Osteoblast (primary cell): Measurements from ENCODE around the gene ALAS1. TPM values are rescaled to one million over a fixed set of nuclear protein-coding genes. Genes with fewer than 3 reads are reported as not detected.
A peak's percentile ranks its signal among the peaks of the same experiment; 100 is the strongest.

ENCODE experiments used
- DNase-seq: peaks from one replicate; pipeline ENCODE4 v3.0.0; 2011; ENCODE audit warnings: low spot score, mixed read lengths; ENCODE audit not compliant: insufficient read length; ENCODE audit errors: missing footprints
- H2AFZ ChIP-seq: 2 replicates; pipeline ENCODE4 v1.6.0; 2011; ENCODE audit warnings: mild to moderate bottlenecking, low read length
- H3K27ac ChIP-seq: 2 replicates; pipeline ENCODE4 v1.5.1; 2011; ENCODE audit warnings: mild to moderate bottlenecking, low read depth, low read length, moderate library complexity
- H3K27me3 ChIP-seq: 2 replicates; pipeline ENCODE4 v1.6.0; 2012; ENCODE audit warnings: mild to moderate bottlenecking, control low read depth, inconsistent platforms, low read length, moderate library complexity; ENCODE audit not compliant: insufficient read depth
- H3K36me3 ChIP-seq: 2 replicates; pipeline ENCODE4 v1.5.1; 2011; ENCODE audit warnings: mild to moderate bottlenecking, low read length, control low read depth, moderate library complexity; ENCODE audit not compliant: insufficient read depth
- H3K4me1 ChIP-seq: 2 replicates; pipeline ENCODE4 v1.5.1; 2011; ENCODE audit warnings: mild to moderate bottlenecking, low read length, control low read depth, moderate library complexity; ENCODE audit not compliant: insufficient read depth
- H3K4me2 ChIP-seq: 2 replicates; pipeline ENCODE4 v1.6.0; 2011; ENCODE audit warnings: mild to moderate bottlenecking, low read length; ENCODE audit not compliant: insufficient read depth
- H3K4me3 ChIP-seq: fragments of 200-600 bp; sonication (generic); 3 replicates; pipeline ENCODE4 v1.5.1; 2012; ENCODE audit warnings: mild to moderate bottlenecking, low read length, inconsistent platforms; ENCODE audit not compliant: insufficient read depth
- H3K79me2 ChIP-seq: 2 replicates; pipeline ENCODE4 v1.6.0; 2012; ENCODE audit warnings: mild to moderate bottlenecking, low read length, control low read depth, inconsistent platforms; ENCODE audit not compliant: insufficient read depth
- H3K9me3 ChIP-seq: 2 replicates; pipeline ENCODE4 v1.5.1; 2011; ENCODE audit warnings: low read depth, low read length, control low read depth
- H4K20me1 ChIP-seq: 2 replicates; pipeline ENCODE4 v1.6.0; 2012; ENCODE audit warnings: mild to moderate bottlenecking, low read length, control low read depth; ENCODE audit not compliant: insufficient read depth
- total RNA-seq: library from RNA; depleted of rRNA; stranded (reverse); fragments of >200 nt; gene quantifications from 2 replicates; pipeline ENCODE4 v1.2.3, GENCODE V29; 2012
- TF ChIP-seq, protein P1 (sequence below): IDR thresholded peaks from 2 replicates; pipeline ENCODE4 v1.5.1; 2011; ENCODE audit warnings: mild to moderate bottlenecking, low read depth, low read length, moderate library complexity; ENCODE audit errors: extremely low read depth

The ALAS1 gene
- total RNA-seq, 1 donor: 39.1 TPM

DNA sequence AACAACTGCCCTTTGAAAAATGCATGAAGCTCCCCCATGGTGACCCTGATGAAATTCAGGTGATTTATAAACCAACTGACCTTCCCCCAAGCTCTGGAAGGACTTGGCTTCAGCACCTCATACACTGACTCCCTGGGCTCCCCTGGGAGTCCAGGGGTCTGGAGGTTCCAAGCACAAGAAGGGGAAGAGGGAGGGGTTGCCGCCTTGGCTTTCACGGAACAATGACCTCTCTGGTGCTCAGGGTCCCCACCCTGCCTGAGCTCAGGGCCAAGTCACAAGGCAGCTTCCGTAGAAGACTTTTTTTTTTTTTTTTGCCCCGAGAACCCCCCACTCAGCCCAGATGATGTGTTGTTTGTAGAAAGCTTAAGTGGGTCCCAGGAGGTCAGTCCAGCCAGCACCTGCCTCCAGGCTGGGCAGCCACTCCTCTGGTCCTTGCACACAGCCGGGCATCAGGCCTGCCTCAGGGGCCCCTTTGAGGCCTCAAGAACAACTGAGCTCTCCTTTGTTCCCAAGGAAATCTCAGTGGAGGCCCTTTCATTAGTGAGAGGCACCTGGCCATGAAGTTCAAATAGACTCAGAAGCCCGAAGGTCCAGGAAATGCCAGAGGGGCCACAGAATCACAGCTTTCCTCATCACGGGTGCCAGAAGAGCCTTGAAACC, 14.0 kb upstream of the ALAS1 start:
- no peaks in the 10 kb centered on the region for H3K27me3 ChIP-seq
- H3K4me3 ChIP-seq: no peak overlapping the region
- TF ChIP-seq, protein P1, sequence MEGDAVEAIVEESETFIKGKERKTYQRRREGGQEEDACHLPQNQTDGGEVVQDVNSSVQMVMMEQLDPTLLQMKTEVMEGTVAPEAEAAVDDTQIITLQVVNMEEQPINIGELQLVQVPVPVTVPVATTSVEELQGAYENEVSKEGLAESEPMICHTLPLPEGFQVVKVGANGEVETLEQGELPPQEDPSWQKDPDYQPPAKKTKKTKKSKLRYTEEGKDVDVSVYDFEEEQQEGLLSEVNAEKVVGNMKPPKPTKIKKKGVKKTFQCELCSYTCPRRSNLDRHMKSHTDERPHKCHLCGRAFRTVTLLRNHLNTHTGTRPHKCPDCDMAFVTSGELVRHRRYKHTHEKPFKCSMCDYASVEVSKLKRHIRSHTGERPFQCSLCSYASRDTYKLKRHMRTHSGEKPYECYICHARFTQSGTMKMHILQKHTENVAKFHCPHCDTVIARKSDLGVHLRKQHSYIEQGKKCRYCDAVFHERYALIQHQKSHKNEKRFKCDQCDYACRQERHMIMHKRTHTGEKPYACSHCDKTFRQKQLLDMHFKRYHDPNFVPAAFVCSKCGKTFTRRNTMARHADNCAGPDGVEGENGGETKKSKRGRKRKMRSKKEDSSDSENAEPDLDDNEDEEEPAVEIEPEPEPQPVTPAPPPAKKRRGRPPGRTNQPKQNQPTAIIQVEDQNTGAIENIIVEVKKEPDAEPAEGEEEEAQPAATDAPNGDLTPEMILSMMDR: no peak
- H3K79me2 ChIP-seq: no peaks in the 10 kb centered on the region
- H3K36me3 ChIP-seq: no peaks in the 10 kb centered on the region
- no peak overlapping the region for H2AFZ ChIP-seq
- H3K4me1 ChIP-seq: peaks cover 3% of the 10 kb centered on the region
- H3K9me3 ChIP-seq: no peaks in the 10 kb centered on the region
- no peak overlapping the region for H3K27ac ChIP-seq
- no peak for DNase-seq
- no peak overlapping the region for H3K4me2 ChIP-seq
- no peaks in the 10 kb centered on the region for H4K20me1 ChIP-seq

DNA sequence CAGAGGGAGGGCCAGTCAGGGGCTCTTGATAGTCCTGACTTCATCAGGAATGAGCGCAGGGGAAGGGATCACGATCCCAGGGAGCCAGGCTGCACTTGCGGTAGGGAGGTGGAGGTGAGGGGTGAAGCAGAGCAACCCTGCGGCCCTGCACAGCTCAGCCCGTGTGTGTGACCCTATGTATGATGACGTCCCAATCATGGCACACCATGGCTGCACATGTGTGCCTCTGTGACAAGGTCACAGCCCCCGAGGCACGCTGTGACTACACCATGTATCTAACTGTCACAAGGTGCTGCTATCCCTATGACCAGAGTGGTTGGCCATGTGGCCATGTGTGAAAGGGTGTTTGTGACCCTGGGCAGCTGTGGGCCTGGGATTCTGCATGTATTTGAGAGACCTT, 13.3 kb upstream of the ALAS1 start:
- no peaks in the 10 kb centered on the region for H4K20me1 ChIP-seq
- H3K4me1 ChIP-seq: peaks cover 4% of the 10 kb centered on the region
- H3K4me2 ChIP-seq: no peak overlapping the region
- TF ChIP-seq, protein P1: no peak
- no peak overlapping the region for H2AFZ ChIP-seq
- no peaks in the 10 kb centered on the region for H3K9me3 ChIP-seq
- peak; percentile 86 for DNase-seq
- no peak overlapping the region for H3K4me3 ChIP-seq
- H3K27ac ChIP-seq: no peak overlapping the region
- H3K27me3 ChIP-seq: no peaks in the 10 kb centered on the region
- H3K79me2 ChIP-seq: no peaks in the 10 kb centered on the region
- H3K36me3 ChIP-seq: no peaks in the 10 kb centered on the region

GRCh38 chr3:52185311-52185710, 12.6 kb upstream of the ALAS1 start:
- H3K4me3 ChIP-seq: no peak overlapping the region
- no peaks in the 10 kb centered on the region for H3K79me2 ChIP-seq
- TF ChIP-seq, protein P1: no peak
- H3K4me1 ChIP-seq: peaks cover 10% of the 10 kb centered on the region
- no peaks in the 10 kb centered on the region for H3K36me3 ChIP-seq
- H2AFZ ChIP-seq: no peak overlapping the region
- H3K9me3 ChIP-seq: no peaks in the 10 kb centered on the region
- H3K27me3 ChIP-seq: no peaks in the 10 kb centered on the region
- DNase-seq: no peak
- H3K4me2 ChIP-seq: no peak overlapping the region
- no peaks in the 10 kb centered on the region for H4K20me1 ChIP-seq
- H3K27ac ChIP-seq: no peak overlapping the region

GRCh38 chr3:52185837-52186236, 12.1 kb upstream of the ALAS1 start:
- no peak overlapping the region for H3K4me2 ChIP-seq
- no peaks in the 10 kb centered on the region for H4K20me1 ChIP-seq
- no peaks in the 10 kb centered on the region for H3K9me3 ChIP-seq
- no peaks in the 10 kb centered on the region for H3K36me3 ChIP-seq
- no peaks in the 10 kb centered on the region for H3K27me3 ChIP-seq
- no peak overlapping the region for H3K27ac ChIP-seq
- no peak overlapping the region for H3K4me3 ChIP-seq
- TF ChIP-seq, protein P1: no peak
- H3K4me1 ChIP-seq: peaks cover 16% of the 10 kb centered on the region
- no peak overlapping the region for H2AFZ ChIP-seq
- no peaks in the 10 kb centered on the region for H3K79me2 ChIP-seq
- no peak for DNase-seq
